PC-3 (cell line): ENCODE measurements around the gene CHST11. TPM values are rescaled to one million over a fixed set of nuclear protein-coding genes. Genes with fewer than 3 reads are reported as not detected.
"Not testable (repeated sequence)": the region's sequence is repeated elsewhere in the genome, so short reads cannot be mapped to it uniquely, and the experiment has no call there.

Experiments used
- ATAC-seq: fragments of 200-7000 bp; cut with Tn5 transposase; 2 replicates; pipeline ENCODE4 v1.9.1; 2020; ENCODE audit warnings: mild to moderate bottlenecking, moderate library complexity
- BruUV-seq: library from RNA; stranded (reverse); fragments of 400-500 nt; replicated peaks from 2 replicates; lab custom pipeline; 2021; lab: Mats Ljungman, UMichigan
- CTCF ChIA-PET: fragments of 300-600 bp; sonication (Branson Sonifier 250); formaldehyde crosslinking; loops from one replicate; lab custom pipeline; 2022; ENCODE audit warnings: antibody characterized with exemption; lab: Charles Lee
- POLR2A ChIA-PET: fragments of 300-600 bp; sonication (Branson Sonifier 250); formaldehyde crosslinking; loops from one replicate; lab custom pipeline; 2022; ENCODE audit warnings: antibody characterized with exemption; ENCODE audit not compliant: unreplicated experiment; lab: Charles Lee
- DNase-seq: peaks from one replicate; pipeline ENCODE4 v3.0.0-alpha.2; 2015
- H2AFZ ChIP-seq: fragments of 300-600 bp; sonication (generic); 2 replicates; pipeline ENCODE4 v1.6.0; 2016; ENCODE audit warnings: antibody characterized with exemption, low read length
- H3F3A ChIP-seq: fragments of 300-600 bp; sonication (generic); one replicate; pipeline ENCODE4 v1.6.0; 2017; ENCODE audit warnings: antibody characterized with exemption, low read length, control low read depth, mild to moderate bottlenecking; ENCODE audit not compliant: unreplicated experiment
- H3K27ac ChIP-seq: fragments of 300-600 bp; sonication (generic); 2 replicates; pipeline ENCODE4 v1.5.1; 2016; ENCODE audit warnings: mild to moderate bottlenecking, low read length
- H3K27me3 ChIP-seq: fragments of 300-600 bp; sonication (generic); 2 replicates; pipeline ENCODE4 v1.6.1; 2016; ENCODE audit warnings: low read length, mixed read lengths
- H3K36me3 ChIP-seq: fragments of 300-600 bp; sonication (generic); 2 replicates; pipeline ENCODE4 v1.6.1; 2016; ENCODE audit warnings: low read depth, mixed run types, low read length, mixed read lengths
- H3K4me1 ChIP-seq: fragments of 300-600 bp; sonication (generic); 2 replicates; pipeline ENCODE4 v1.5.1; 2016; ENCODE audit warnings: low read length; ENCODE audit not compliant: insufficient read depth
- H3K4me2 ChIP-seq: fragments of 300-600 bp; sonication (generic); 2 replicates; pipeline ENCODE4 v1.6.0; 2016; ENCODE audit warnings: low read length
- H3K4me3 ChIP-seq: fragments of 300-600 bp; sonication (generic); 2 replicates; pipeline ENCODE4 v1.5.1; 2016; ENCODE audit warnings: mild to moderate bottlenecking, low read length, mixed read lengths
- H3K79me2 ChIP-seq: fragments of 300-600 bp; sonication (generic); 2 replicates; pipeline ENCODE4 v1.6.1; 2017; ENCODE audit warnings: low read length, mixed read lengths
- H3K9ac ChIP-seq: fragments of 300-600 bp; sonication (generic); 2 replicates; pipeline ENCODE4 v1.6.0; 2016; ENCODE audit warnings: mild to moderate bottlenecking, low read length
- H3K9me2 ChIP-seq: fragments of 300-600 bp; sonication (generic); replicated peaks from 2 replicates; pipeline ENCODE4 v1.6.1; 2016; ENCODE audit warnings: mixed run types, low read length, mixed read lengths
- H3K9me3 ChIP-seq: fragments of 300-600 bp; sonication (generic); 2 replicates; pipeline ENCODE4 v1.6.1; 2016; ENCODE audit warnings: low read length, mixed read lengths
- H4K20me1 ChIP-seq: fragments of 300-600 bp; sonication (generic); 2 replicates; pipeline ENCODE4 v1.6.1; 2016; ENCODE audit warnings: low read length, mixed read lengths
- CTCF ChIP-seq: fragments of 300-600 bp; sonication (generic); conservative IDR thresholded peaks from 2 replicates; pipeline ENCODE4 v1.5.1; 2017; ENCODE audit warnings: antibody characterized with exemption, low read depth, mild to moderate bottlenecking, low read length
- EZH2 ChIP-seq: fragments of 300-600 bp; sonication (generic); IDR thresholded peaks from one replicate; pipeline ENCODE4 v1.6.1; 2017; ENCODE audit warnings: antibody characterized with exemption, mild to moderate bottlenecking, low read length; ENCODE audit not compliant: unreplicated experiment
- EZH2phosphoT487 ChIP-seq: fragments of 300-600 bp; sonication (generic); IDR thresholded peaks from 2 replicates; pipeline ENCODE4 v1.6.1; 2018; ENCODE audit warnings: mild to moderate bottlenecking, antibody characterized with exemption, low read length, borderline replicate concordance
- intact Hi-C: fragments of 100-400 bp; cut with micrococcal nuclease; formaldehyde crosslinking; loops from 2 replicates; pipeline ENCODE4 v1.9.0; 2023
- total RNA-seq: library from RNA; depleted of rRNA; stranded (reverse); fragments of >200 nt; gene quantifications from 2 replicates; pipeline ENCODE4 v1.2.3, GENCODE V29; 2014

The CHST11 gene
- total RNA-seq, 1 experiment from 2014 or later: 53.5 TPM

GRCh38 chr12:104610513-104611235, 153.9 kb downstream of the CHST11 start:
- no peak overlapping the region for H2AFZ ChIP-seq
- no peak for DNase-seq
- no peaks in the 10 kb centered on the region for H3K9me3 ChIP-seq
- no peaks in the 10 kb centered on the region for H3K4me1 ChIP-seq
- no peak for ATAC-seq
- no peaks in the 10 kb centered on the region for H3K36me3 ChIP-seq
- intact Hi-C loops: no loop called here
- ChIA-PET POLR2A (interaction anchor here (0.6 kb wide), 1 partner anchor 16 kb away, joined by 4 read pairs; no protein-coding TSS in a partner anchor), CTCF (no interaction called here)
- no peak overlapping the region for H3K9ac ChIP-seq
- H3K27ac ChIP-seq: no peak overlapping the region
- TF ChIP-seq EZH2phosphoT487 (no peak), EZH2 (no peak), CTCF (no peak)
- no peak overlapping the region for H3K4me3 ChIP-seq
- no peaks in the 10 kb centered on the region for H3K27me3 ChIP-seq
- no TSS peak for BruUV-seq
- no peak overlapping the region for H3K4me2 ChIP-seq
- H4K20me1 ChIP-seq: no peaks in the 10 kb centered on the region
- no peaks in the 10 kb centered on the region for H3K79me2 ChIP-seq
- H3K9me2 ChIP-seq: no peaks in the 10 kb centered on the region
- no peaks in the 10 kb centered on the region for H3F3A ChIP-seq

GRCh38 chr12:104611671-104612070, 154.9 kb downstream of the CHST11 start:
- no peak for TF ChIP-seq CTCF
- TF ChIP-seq EZH2: no peak
- no peak for TF ChIP-seq EZH2phosphoT487
- DNase-seq (no peak), ATAC-seq (no peak)
- H3K4me3 ChIP-seq: no peak overlapping the region
- H3K27me3 ChIP-seq: no peaks in the 10 kb centered on the region
- no peaks in the 10 kb centered on the region for H3F3A ChIP-seq
- ChIA-PET POLR2A (no interaction called here), CTCF (no interaction called here)
- H3K36me3 ChIP-seq: no peaks in the 10 kb centered on the region
- H2AFZ ChIP-seq: no peak overlapping the region
- no peaks in the 10 kb centered on the region for H3K9me3 ChIP-seq
- intact Hi-C loops: no loop called here
- no TSS peak for BruUV-seq
- no peaks in the 10 kb centered on the region for H3K4me1 ChIP-seq
- H3K79me2 ChIP-seq: no peaks in the 10 kb centered on the region
- no peaks in the 10 kb centered on the region for H4K20me1 ChIP-seq
- no peak overlapping the region for H3K4me2 ChIP-seq
- H3K9me2 ChIP-seq: no peaks in the 10 kb centered on the region
- no peak overlapping the region for H3K27ac ChIP-seq
- H3K9ac ChIP-seq: no peak overlapping the region

GRCh38 chr12:104613372-104613771, 156.6 kb downstream of the CHST11 start:
- H4K20me1 ChIP-seq, H3K9me3 ChIP-seq, POLR2A ChIA-PET, H3K4me3 ChIP-seq, H3K36me3 ChIP-seq, CTCF ChIA-PET, H3K79me2 ChIP-seq, H3K27ac ChIP-seq, H3K9me2 ChIP-seq, BruUV-seq, H3F3A ChIP-seq, DNase-seq, intact Hi-C loops, H3K27me3 ChIP-seq, ATAC-seq, H3K4me1 ChIP-seq, H3K9ac ChIP-seq, H3K4me2 ChIP-seq, H2AFZ ChIP-seq: not testable (repeated sequence)
